GM19324 (cell line): Measurements from ENCODE around the gene RASGEF1B.

ENCODE experiments used
- ATAC-seq: cut with Tn5 transposase; IDR thresholded peaks from one replicate; pipeline ENCODE4 v1.9.1; 2021; ENCODE audit warnings: mild to moderate bottlenecking, moderate library complexity; ENCODE audit not compliant: unreplicated experiment, low FRiP score

The RASGEF1B gene

GRCh38 chr4:81471588-81472280, at the start of gene RASGEF1B:
Gene RASGEF1B (minus strand): TSS chr4:81471907. CDS start chr4:81459508, 12,399 bp downstream.
- peak; percentile 98 for ATAC-seq

- ATAC-seq = no peak
Observed at GRCh38 chr4:81519856-81520255, 48.1 kb upstream of the RASGEF1B start.

- no peak for ATAC-seq
Observed at GRCh38 chr4:81519427-81519773, 47.7 kb upstream of the RASGEF1B start.

GRCh38 chr4:81518762-81519426, 47.2 kb upstream of the RASGEF1B start:
- no peak for ATAC-seq

GRCh38 chr4:81516241-81516640, 44.5 kb upstream of the RASGEF1B start:
- no peak for ATAC-seq

- no peak for ATAC-seq
Observed at GRCh38 chr4:81512757-81513501, 41.2 kb upstream of the RASGEF1B start.

- ATAC-seq = no peak
Observed at GRCh38 chr4:81512001-81512756, 40.5 kb upstream of the RASGEF1B start.

GRCh38 chr4:81510643-81511178, 39.0 kb upstream of the RASGEF1B start:
- no peak for ATAC-seq

GRCh38 chr4:81509822-81510221, 38.1 kb upstream of the RASGEF1B start:
- ATAC-seq = no peak

GRCh38 chr4:81509191-81509590, 37.5 kb upstream of the RASGEF1B start:
- ATAC-seq = no peak

- ATAC-seq = no peak
Observed at GRCh38 chr4:81508411-81509185, 36.9 kb upstream of the RASGEF1B start.

- no peak for ATAC-seq
Observed at GRCh38 chr4:81507530-81507929, 35.8 kb upstream of the RASGEF1B start.

GRCh38 chr4:81506731-81507130, 35.0 kb upstream of the RASGEF1B start:
- ATAC-seq = peak; percentile 51

GRCh38 chr4:81505726-81506125, 34.0 kb upstream of the RASGEF1B start:
- ATAC-seq = no peak

GRCh38 chr4:81505004-81505598, 33.4 kb upstream of the RASGEF1B start:
- ATAC-seq = peak; percentile 61

- no peak for ATAC-seq
Observed at GRCh38 chr4:81504112-81505003, 32.7 kb upstream of the RASGEF1B start.

GRCh38 chr4:81503586-81503985, 31.9 kb upstream of the RASGEF1B start:
- no peak for ATAC-seq

GRCh38 chr4:81502564-81502963, 30.9 kb upstream of the RASGEF1B start:
- no peak for ATAC-seq
